ENCODE results near the gene MED25.

The MED25 gene

GRCh38 chr19:49882643-49883042 is 64.6 kb downstream of the MED25 start:
- ATAC-seq = no peak
- TF ChIP-seq ZFP3 (CRISPR knock-in tag; IDR thresholded peaks at IDR 0.05) (no peak), CSDC2 (CRISPR knock-in tag; IDR thresholded peaks at IDR 0.05) (no peak), ISL1 (CRISPR knock-in tag; IDR thresholded peaks at IDR 0.05) (no peak), POU6F1 (CRISPR knock-in tag; IDR thresholded peaks at IDR 0.05; ENCODE audit: borderline replicate concordance, low read depth) (no peak), ZFP30 (CRISPR knock-in tag; IDR thresholded peaks at IDR 0.05) (no peak), CSRNP3 (CRISPR knock-in tag; IDR thresholded peaks at IDR 0.05) (no peak), OSR1 (CRISPR knock-in tag; IDR thresholded peaks at IDR 0.05) (no peak)

- no peak for TF ChIP-seq ZNF565 (CRISPR knock-in tag; conservative IDR thresholded peaks at IDR 0.05; ENCODE audit: low read depth)
- no peak for TF ChIP-seq TSHZ2 (CRISPR knock-in tag; IDR thresholded peaks at IDR 0.05)
- ATAC-seq = no peak
These were observed 65.0 kb downstream of the MED25 start for GRCh38 chr19:49883094-49883493.

GRCh38 chr19:49884109-49884508 is 66.0 kb downstream of the MED25 start:
- TF ChIP-seq PPARA (CRISPR knock-in tag; IDR thresholded peaks at IDR 0.05; ENCODE audit: borderline replicate concordance) = no peak
- TF ChIP-seq TSHZ2 (CRISPR knock-in tag; IDR thresholded peaks at IDR 0.05) = no peak
- TF ChIP-seq ZNF70 (CRISPR knock-in tag; IDR thresholded peaks at IDR 0.05) = no peak
- TF ChIP-seq ZC3H10 (CRISPR knock-in tag; IDR thresholded peaks at IDR 0.05) = no peak
- no peak for TF ChIP-seq CREB5 (CRISPR knock-in tag; IDR thresholded peaks at IDR 0.05; ENCODE audit: low read depth)
- TF ChIP-seq CSDC2 (CRISPR knock-in tag; IDR thresholded peaks at IDR 0.05) = no peak
- TF ChIP-seq ZNF565 (CRISPR knock-in tag; conservative IDR thresholded peaks at IDR 0.05; ENCODE audit: low read depth) = no peak
- TF ChIP-seq POU6F1 (CRISPR knock-in tag; IDR thresholded peaks at IDR 0.05; ENCODE audit: borderline replicate concordance, low read depth) = no peak
- TF ChIP-seq TOX (CRISPR knock-in tag; IDR thresholded peaks at IDR 0.05; ENCODE audit: borderline replicate concordance) = no peak
- TF ChIP-seq PATZ1 (CRISPR knock-in tag; IDR thresholded peaks at IDR 0.05; ENCODE audit: borderline replicate concordance) = no peak
- TF ChIP-seq ISL1 (CRISPR knock-in tag; IDR thresholded peaks at IDR 0.05) = no peak
- no peak for ATAC-seq
